CD4-positive, alpha-beta T cell treated with Interleukin-21 for 1 hour (primary cell): Measurements from ENCODE around the gene SLC6A12.
A peak's percentile ranks its signal among the peaks of the same experiment; 100 is the strongest.
"Not testable (repeated sequence)": the region's sequence is repeated elsewhere in the genome, so short reads cannot be mapped to it uniquely, and the experiment has no call there.

ENCODE experiments used
- DNase-seq: peaks from one replicate; pipeline ENCODE4 v3.0.0-alpha.2; 2020

Gene SLC6A12

DNA sequence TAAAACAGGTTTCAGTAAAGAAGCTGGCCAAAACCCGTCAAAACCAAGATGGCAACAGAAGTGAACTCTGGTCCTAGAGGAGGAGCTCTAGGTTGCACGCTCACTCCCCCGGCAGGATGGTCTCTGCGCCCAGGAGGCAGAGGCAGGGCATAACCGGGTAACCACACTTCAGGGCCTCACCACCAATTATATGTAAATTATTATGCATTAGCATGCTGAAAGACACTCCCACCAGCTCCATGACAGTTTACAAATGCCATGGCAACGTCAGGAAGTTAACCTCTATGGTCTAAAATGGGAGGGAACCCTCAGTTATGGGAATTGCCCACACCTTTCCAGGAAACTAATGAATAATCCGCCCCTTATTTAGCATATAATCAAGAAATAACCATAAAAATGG is 20.1 kb upstream of the SLC6A12 start:
- DNase-seq: no peak

DNA sequence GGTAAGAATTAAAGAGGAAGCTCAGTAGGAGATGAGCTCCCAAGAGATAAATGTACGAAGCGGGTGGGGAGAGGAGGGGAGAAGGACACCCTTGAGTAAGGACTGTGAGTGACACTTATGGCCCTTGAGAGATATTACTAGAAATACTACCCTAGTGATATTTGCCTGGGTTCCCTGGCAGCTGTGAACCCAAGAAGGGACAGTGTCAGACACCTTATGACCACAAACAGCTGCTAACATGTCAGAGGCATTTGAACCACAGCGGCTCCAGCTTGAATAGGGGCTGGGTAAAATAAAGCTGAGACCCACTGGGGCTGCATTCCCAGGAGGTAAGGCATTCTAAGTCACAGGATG is 19.6 kb upstream of the SLC6A12 start:
- no peak for DNase-seq

DNA sequence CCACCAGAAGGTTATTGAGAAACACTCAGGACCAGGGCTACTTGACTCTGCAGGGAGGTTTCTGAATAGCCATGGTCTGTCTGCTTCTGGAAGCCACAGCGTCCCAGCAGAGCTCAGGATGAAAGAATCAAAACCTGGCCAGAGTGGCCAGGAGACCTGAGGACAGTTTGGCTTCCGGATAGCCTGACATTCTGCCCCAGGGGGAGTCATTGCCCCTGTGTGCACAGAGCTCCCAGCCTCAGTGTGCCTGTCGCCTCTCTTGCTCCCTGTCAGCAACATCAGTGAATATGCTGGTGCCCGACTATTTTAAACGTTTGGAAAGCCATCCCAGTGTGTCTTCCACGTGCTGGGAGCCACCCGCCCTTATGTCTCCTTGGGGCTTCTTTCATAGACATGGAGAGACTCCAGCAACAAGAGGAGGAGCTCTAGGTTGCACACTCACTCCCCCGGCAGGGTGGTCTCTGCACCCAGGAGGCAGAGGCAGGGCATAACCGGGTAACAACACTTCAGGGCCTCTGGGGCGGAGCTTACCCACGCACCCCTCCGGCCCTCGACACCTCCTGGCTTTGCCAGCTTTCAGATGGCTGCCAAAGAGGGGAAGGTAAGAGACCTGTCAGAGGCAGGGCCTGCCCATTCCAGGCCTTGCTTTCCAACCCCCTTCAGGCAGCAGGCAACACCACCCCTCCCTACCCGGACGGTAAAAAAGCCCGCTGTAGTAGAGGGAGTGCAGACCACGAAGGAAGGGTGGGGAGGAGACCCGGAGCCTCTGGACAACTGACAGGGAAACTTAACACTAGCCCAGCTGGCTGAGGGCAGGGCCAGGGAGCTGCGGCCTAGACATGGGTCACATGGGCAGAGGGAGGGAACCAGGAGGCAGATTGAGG is 19.0 kb upstream of the SLC6A12 start:
- no peak for DNase-seq

DNA sequence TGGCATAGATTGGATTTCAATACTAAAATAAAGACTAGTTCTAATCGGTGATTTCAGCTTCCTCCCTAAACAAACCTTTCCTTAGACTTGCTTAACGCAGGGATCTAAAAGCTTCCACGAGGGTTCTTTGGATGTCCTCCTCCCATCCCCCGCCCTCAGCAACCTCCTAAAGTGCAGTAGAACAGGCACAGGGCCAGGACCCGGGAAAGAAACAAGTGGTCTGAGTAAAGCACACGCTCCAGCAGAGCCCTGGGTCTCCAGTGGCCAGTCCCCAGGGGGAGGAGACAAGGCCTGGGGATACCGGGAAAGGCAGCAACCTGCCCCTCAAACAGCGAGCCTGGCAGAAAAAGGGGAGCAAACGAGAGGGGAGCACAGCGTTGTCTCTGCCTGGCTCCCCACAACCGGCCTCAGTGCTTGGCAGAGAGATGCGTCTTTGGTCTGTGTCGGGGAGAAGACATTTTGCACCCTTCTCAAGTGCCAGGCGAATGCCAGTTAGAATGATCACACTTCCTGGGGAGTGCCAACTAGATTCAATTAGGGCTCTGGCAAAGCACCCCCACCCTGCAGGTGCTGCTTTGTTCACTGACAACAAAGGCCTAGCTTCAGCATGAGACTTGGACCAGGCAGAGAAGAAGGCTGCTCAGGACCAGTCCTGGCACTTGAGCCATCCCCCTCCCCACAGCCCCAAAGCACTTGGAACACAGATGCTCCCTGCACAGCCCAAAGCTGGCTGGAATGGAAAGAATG is 17.1 kb upstream of the SLC6A12 start:
- no peak for DNase-seq

DNA sequence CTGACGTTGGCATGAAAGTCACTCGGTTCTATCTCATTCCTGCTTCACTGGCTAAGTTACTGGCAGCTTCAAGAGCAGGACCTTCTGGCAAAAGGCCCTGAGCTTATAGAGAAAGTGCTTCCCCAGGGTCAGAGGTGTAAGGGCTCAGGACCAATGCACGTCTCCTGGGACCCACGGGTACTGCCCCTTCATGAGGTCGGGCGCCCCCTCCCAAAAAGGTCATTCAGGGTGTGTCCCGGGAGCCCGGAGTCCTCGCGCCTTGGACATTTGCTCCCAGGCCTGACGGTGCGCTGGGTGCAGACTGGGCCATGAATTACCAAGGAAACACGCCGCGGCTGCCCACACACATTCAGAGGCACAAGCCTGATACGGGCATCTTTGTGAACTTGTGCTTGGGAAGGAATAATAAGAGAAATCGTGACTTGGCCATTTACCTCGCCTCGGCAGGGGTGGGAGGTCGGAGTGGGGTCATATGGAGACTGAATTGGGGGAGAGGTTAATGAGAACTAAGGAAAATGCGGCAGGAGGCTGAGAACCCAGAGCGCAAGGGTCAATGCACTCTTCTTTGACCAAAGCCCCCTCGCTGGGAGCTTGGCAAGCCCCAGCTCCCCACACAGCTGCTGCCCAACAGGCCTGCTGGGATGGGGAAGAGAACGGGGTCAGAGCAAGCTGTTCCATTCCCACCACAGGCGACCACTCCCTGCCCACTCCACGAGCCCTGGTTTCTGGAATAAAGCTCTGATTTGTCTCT is 15.7 kb upstream of the SLC6A12 start:
- no peak for DNase-seq

DNA sequence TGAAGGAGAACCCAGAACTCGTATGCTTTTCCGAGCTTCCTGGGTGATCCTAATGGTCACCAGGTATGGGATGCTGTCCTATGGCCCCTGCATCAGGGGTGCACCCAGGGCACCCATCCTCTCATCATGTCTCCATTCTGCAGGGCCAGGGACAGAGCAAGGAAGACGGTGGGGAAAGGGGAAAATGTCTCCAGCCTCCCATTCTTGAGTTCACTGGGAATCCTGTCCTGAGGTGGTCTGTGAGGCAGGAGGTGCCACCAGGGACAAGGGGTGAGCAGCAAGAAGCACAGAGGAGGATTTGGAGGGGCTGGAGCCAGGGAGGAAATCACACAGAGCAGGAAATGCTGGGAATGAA is 14.9 kb upstream of the SLC6A12 start:
- DNase-seq: no peak

DNA sequence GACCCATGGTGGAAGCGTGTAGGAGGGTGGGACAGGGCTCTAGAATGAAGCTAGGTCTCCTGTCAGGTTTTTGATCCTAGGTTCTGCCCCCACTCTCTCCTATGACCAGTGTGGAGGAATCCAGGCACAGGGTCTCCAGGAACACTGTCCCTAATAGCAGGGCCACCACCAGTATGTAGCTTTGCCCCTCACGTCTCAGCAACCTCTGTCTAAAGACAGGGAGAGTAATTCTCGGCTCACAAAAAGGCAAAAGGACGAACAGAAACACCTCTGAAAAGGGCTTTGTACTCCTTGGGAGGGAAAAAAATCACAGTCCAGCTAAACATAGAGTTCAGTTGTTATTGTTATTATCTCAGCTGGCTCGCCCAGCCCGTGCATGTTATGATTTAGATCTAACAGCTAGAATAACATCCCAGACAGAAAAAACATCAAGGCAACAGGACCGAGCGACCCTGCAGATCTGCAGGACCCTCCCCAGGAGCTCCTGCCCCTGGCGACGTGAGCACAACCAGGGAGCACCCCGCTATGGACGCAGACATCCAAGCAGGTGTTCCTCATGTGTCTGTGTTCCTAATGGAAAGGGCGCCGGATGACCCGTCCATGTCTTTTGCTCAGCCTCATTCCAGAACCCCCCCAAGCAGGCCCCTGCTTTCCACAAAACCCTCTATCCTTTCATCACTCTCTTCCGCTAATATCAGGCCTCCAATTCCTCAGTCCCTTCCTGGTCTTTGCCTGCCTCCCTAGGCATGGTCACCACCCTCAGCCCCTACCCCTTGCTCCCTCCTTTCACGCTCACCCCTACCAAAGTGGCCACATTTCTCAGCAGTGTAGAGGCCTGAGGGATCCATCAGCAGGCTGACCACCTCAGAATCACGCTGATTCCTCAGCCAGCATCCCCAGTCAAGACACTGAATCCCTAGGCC is 14.2 kb upstream of the SLC6A12 start:
- no peak for DNase-seq

DNA sequence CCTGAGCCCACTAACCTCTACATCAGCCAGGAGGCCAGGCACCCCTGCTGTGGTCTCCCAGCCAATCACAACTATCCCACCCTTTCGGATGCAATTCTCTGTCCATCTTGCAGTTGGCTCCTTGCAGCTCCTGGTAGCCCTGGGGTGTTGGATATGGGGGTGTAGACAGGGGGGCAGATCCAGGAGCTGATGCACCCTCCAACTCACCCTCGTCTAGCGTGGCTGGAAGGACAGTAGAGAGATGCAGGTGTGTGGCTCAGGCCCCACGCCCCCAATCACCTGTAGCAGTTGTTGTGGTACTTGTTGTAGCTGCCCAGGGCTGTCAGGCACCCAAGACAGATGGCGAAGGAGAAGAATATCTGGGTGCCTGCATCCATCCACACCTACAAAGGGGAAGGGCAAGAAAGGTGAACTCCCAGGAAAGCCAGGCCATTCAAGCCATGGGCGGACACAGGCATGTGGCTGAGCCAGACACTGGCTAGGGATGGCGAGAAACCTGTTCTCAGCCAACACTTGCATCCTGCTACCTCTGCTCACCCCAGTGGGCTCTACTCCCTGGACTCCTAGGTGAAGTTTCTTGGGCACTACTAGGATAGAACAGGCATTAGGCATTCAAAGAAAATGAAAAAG is 13.4 kb upstream of the SLC6A12 start:
- DNase-seq: no peak

DNA sequence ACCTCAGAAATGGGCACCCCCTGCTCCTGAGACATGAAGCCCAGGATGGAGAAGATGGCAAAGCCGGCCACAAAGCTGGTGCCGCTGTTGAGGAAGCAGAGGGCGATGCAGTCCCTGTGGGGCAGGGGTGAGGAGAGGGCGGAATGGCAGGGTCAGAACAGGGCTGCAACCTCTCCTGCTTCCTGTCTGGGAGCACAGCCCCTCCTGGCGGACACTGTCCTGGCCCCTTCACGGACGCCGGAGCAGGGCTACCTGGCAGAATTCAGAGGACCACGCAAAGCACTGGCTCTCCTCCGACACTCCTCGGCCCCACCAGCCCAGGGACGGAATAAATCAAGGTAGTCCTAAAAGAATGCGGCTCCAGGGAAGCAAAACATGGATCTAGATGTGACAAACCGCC is 12.4 kb upstream of the SLC6A12 start:
- no peak for DNase-seq

DNA sequence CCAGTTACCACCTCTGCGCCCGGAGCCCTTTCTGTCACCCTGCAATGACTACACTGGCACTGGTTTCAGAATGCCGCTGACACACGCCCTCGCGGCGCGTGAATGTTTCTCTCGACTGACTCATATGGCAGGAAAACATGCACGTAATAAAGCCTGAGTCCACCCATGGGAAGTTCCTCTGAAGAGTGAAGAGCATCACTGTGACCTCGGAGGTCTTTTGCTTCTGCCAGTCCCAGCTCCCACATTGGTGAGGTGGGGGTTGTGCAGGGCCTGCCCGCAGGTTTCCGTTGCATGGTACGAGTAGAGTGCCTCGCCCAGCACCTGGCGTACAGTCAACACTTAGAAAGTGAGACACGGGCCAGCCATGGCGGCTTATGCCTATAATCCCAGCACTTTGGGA is 11.1 kb upstream of the SLC6A12 start:
- no peak for DNase-seq

DNA sequence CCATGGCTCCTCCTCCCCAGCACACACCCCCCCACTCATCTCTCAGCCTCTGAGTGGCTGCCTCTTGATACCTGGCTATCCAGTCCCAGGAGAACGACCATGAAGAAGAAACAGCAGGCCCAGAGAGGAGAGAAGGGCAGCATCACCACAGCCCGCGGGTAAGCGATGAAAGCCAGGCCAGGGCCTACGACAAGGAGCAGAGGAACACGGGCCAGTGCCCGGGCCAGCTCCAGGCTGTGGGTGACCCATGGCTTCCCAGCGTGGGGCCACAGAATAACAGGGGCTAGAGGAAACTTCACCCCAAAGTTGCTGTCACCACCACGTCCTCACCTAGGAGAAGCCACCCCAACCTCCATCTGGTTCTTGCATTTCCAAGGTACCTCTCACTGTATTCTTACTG is 10.4 kb upstream of the SLC6A12 start:
- DNase-seq: no peak

DNA sequence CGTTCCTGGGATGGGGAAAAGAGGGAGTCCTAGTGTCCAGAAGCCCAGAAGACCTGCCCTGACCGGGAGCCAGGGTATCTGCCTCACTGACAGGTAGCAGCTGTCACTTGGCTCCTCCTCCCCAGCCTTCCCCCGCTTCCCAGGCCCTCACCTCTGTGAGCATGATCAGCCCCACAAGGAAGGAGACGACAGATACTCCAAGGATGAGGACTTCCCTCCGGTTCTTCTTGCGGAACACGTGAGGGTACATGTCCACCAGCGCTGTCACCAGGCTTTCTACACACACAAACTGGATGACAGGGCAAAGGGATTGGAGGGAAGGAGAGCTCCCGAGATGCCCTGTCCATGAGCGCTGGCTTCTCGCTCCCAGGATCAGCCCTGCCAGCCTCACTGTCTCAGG is 9.9 kb upstream of the SLC6A12 start:
- no peak for DNase-seq

DNA sequence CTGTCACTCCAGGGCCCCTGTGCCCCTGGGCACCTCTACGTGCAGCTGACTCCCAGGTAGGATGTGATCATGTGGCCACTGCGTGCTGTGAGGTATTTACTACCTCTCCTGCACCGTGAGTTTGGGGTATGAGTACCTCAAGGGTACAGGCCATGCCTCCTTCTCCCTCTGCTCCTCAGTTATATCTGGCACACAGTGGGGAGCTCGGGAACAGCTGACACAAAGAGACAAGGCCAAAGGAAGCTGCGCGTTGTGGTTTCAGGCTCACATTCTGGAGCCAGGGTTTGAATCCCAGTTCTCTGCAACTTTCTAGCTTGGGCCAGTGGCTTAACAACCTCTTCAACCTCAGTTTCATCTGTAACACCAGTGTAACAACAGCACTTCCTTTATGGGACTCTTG is 7.8 kb upstream of the SLC6A12 start:
- DNase-seq: no peak

DNA sequence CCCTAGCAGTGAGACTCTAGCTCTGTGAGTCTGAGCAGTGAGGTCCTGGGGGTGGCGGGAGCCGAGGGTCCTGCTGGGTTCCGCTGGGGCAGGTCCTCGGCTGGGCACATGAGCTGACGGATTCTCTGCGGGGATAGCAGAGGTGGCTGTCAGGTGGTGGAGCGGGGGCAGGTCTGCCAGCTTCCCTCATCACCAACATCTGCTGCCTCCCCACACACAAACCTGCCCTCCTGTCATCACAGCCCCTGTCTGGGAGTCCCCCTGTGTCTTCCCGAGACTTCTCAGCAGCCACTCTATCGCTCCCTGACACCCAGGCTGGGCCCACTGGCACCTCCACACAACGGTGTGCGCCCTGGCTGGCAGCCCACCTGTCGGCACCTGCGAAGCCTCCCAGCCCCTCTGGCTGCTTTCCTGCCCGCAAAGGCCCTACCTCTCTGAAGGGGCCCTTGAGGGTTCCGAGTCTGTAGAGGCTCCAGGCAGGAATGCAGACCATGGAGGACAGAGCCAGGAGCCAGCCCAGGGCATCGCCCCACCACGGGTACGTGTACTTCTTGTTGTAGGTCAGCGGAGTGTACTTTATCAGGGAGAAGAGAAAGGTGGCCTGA is 7.1 kb upstream of the SLC6A12 start:
- DNase-seq: no peak

DNA sequence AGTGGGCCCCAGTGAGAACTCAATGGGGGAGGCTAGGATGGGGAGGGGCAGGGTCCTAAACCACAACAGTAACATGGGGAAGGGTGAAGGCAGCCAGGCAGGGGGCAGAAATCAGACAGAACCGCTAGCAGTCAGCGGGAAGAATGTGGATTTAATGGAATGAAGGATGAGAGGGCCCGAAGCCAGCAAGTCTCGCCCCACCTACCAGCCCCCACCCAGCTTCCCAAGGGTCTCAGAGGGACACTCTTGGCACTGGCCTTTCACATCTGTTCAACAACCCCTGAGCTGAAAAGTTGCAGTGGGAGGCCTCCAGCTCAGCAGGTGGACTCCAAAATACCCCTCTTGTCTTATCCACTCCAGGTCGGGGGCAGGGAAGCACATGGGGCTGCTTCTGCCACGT is 6.5 kb upstream of the SLC6A12 start:
- no peak for DNase-seq

DNA sequence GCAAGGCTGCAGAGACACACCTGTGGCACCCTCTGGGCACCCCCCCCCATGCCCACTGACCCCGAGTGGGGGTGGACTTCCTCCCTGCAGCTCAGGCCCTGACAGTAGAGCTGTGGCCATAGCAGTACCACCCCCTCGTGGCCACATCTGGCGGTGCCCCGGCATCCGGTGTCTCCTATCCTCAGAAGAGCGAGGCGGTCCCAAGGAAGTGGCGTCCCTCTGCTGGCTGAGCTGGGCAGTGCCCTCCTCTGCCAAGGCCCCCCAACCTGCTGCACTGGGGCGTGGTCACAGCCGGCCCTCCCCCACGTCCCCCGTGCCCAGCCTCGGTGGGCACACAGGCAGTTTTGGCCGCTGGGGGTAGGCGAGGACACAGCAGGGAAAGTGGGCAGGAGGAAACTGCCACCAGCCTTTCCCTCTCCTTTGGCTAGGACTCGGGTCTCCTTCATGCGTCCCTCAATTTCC is 6.0 kb upstream of the SLC6A12 start:
- peak; percentile 44 for DNase-seq

DNA sequence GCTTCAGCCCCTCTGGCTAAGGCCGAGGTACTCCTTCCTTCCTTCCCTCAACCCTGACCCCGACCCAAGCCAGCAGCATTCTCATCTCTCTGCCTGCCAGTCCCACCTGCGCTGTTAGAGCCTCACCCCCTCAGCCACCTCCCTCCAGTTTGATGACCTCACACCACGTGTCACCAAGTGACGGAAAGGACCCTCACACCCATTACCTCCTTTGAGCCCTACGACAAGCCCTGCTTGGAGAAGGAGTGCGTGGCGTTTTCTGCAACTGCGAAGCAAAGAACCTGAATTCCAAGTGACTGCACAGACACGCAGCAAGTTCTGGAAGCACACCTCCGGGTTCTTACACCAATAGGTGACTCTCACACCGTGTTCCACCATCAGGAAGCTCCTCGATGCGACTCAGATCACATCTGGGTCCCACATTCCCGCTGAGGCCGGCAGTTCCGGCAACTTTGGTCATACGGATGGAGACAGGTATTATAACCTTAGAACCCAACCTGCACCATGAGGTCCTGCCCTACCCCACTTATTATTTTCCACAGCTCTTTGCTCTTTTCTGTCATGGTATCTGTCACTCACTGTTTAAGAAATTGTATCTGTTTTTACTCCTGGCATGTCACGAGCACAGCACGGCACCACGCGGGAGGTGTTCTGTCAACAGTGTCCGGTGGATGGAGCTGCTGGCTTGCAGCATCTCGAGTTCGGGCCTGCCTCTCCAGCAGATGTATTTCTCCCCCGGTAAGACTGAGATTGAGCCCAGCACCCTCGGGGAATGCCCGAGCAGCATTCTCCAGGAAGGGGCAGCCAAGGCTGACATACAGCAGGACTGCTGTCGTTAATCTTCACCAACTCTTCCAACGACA is 5.0 kb upstream of the SLC6A12 start:
- no peak for DNase-seq

DNA sequence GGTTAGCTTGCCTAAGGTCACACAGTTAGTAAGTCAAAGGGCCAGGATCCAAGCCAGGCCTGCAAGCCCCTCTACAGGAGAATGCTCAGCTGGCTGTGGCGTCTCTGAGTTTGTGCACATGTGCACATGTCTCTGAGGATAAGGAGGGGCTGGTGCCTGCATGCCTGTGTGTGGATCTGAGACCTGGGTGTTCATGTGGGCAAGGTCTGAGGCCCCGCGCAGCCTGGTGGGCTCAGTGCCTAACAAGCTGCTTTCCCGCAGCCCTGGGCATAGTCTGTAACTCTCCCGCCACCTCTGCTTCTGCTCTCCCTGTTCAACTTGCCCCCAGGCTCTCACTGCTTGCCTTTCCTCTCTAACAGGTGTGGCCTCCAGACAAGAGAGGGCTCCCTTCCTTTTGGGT is 4.3 kb upstream of the SLC6A12 start:
- no peak for DNase-seq

DNA sequence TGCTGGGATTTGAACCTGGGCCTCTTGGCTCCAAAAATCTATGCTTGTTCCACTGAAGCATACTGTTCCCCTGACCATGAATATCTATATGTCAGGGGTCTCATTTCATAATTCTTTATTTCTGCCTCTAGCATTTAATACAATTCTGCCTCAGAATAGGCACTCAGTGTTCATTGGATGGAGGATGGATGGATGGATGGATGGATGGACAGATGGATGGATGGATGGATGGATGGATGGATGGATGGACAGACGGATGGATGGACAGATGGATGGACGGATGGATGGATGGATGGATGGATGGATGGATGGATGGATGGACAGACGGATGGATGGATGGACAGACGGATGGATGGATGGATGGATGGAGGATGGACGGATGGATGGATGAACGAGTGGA is 3.1 kb upstream of the SLC6A12 start:
- DNase-seq: not testable (repeated sequence)

DNA sequence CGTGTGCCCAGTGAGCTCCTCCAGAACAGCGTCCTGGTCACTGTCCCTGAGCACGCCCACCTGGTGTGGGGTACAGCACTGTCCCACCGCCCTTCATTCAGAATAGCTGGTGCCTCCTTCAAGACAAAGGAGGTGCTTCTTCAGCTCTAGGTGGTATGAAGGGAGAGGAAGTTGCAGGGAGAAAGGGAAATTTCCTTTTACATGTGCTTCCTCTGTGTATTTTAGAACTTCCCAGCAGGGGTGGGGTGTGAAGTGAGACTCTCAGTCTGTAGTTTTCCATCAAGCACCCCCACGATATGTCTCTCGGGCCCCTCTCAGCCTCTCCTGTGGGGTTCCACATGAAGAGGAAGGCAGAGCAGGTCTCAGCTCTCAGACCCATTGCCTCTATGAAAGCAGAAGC is 1.2 kb upstream of the SLC6A12 start:
- no peak for DNase-seq

DNA sequence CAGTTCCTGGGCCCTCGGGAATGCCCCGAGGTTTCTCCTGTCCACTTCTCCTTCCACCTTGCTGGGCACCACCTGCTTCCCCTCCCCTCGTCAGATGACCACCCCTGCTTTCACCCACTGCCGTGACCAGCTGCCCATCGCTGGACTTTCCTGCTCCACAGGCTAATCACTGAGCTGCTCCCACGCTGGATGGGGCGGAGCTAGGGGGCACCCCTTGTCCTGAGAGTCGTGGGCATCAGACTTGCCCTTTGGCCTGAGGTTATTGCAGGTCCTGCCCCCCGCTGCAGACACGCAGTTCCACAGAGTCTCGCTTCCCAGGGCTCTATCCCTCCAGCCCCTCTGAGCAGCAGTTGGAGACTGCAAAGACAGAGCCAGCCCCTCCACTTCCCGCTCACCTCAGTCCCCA is 427 bp downstream of the SLC6A12 start:
- no peak for DNase-seq
